Measurements from ENCODE around the gene MIPEP.

MIPEP gene

GRCh38 chr13:23753458-23753857 lies 135.7 kb downstream of the MIPEP start:
- Histone ChIP-seq H2AFZ (ENCODE audit: low read depth, low read length) (no peak overlapping the region), H4K20me1 (ENCODE audit: insufficient read depth, low read length) (no peaks in the 10 kb centered on the region), H3K4me1 (ENCODE audit: low read length) (peaks cover 37% of the 10 kb centered on the region), H3K9ac (ENCODE audit: low read length) (no peak overlapping the region), H3K4me3 (ENCODE audit: low read length) (no peak overlapping the region), H3K27me3 (ENCODE audit: low read depth, low read length) (no peaks in the 10 kb centered on the region), H3K79me2 (ENCODE audit: low read length) (no peaks in the 10 kb centered on the region), H3K27ac (ENCODE audit: low read length) (peak overlapping the region; percentile 12; the same call in 1 of the 2 replicates), H3K9me3 (ENCODE audit: insufficient read depth, low read length) (no peaks in the 10 kb centered on the region), H3K4me2 (ENCODE audit: low read length) (peak overlapping the region; percentile 28), H3K36me3 (replicated peaks; ENCODE audit: low read depth, low read length) (peaks cover 6% of the 10 kb centered on the region)
- no peak for TF ChIP-seq EZH2phosphoT487 (IDR thresholded peaks at IDR 0.05; ENCODE audit: low read depth)
- TF ChIP-seq CTCF (IDR thresholded peaks at IDR 0.05; ENCODE audit: low read depth, low read length): no peak

- H3K4me3 ChIP-seq (ENCODE audit: low read length): no peak overlapping the region
- TF ChIP-seq CTCF (IDR thresholded peaks at IDR 0.05; ENCODE audit: low read depth, low read length) (no peak), EZH2phosphoT487 (IDR thresholded peaks at IDR 0.05; ENCODE audit: low read depth) (no peak)
- H3K27me3 ChIP-seq (ENCODE audit: low read depth, low read length): no peaks in the 10 kb centered on the region
- H3K4me1 ChIP-seq (ENCODE audit: low read length): peaks cover 41% of the 10 kb centered on the region
- H2AFZ ChIP-seq (ENCODE audit: low read depth, low read length): no peak overlapping the region
- no peaks in the 10 kb centered on the region for H3K79me2 ChIP-seq (ENCODE audit: low read length)
- H4K20me1 ChIP-seq (ENCODE audit: insufficient read depth, low read length): no peaks in the 10 kb centered on the region
- peaks cover 6% of the 10 kb centered on the region for H3K36me3 ChIP-seq (replicated peaks; ENCODE audit: low read depth, low read length)
- H3K4me2 ChIP-seq (ENCODE audit: low read length): peak overlapping the region; percentile 2; the same call in 1 of the 2 replicates
- no peaks in the 10 kb centered on the region for H3K9me3 ChIP-seq (ENCODE audit: insufficient read depth, low read length)
- H3K27ac ChIP-seq (ENCODE audit: low read length): peak overlapping the region; percentile 39
- H3K9ac ChIP-seq (ENCODE audit: low read length): no peak overlapping the region
Measured at GRCh38 chr13:23752111-23753001, 136.8 kb downstream of the MIPEP start.

- no peak overlapping the region for H3K4me3 ChIP-seq (ENCODE audit: low read length)
- no peaks in the 10 kb centered on the region for H3K79me2 ChIP-seq (ENCODE audit: low read length)
- 0 out of 2 replicates have a peak overlapping the region, but pooled peaks have one; percentile 10 for H3K4me2 ChIP-seq (ENCODE audit: low read length)
- no peaks in the 10 kb centered on the region for H4K20me1 ChIP-seq (ENCODE audit: insufficient read depth, low read length)
- H3K4me1 ChIP-seq (ENCODE audit: low read length): peaks cover 41% of the 10 kb centered on the region
- peaks cover 6% of the 10 kb centered on the region for H3K36me3 ChIP-seq (replicated peaks; ENCODE audit: low read depth, low read length)
- H3K27me3 ChIP-seq (ENCODE audit: low read depth, low read length): no peaks in the 10 kb centered on the region
- H3K9ac ChIP-seq (ENCODE audit: low read length): no peak overlapping the region
- H3K9me3 ChIP-seq (ENCODE audit: insufficient read depth, low read length): no peaks in the 10 kb centered on the region
- no peak overlapping the region for H2AFZ ChIP-seq (ENCODE audit: low read depth, low read length)
- no peak overlapping the region for H3K27ac ChIP-seq (ENCODE audit: low read length)
- TF ChIP-seq CTCF (IDR thresholded peaks at IDR 0.05; ENCODE audit: low read depth, low read length): no peak
Measured at GRCh38 chr13:23751195-23751594, 138.0 kb downstream of the MIPEP start.

- H3K9ac ChIP-seq (ENCODE audit: low read length): no peak overlapping the region
- H3K4me1 ChIP-seq (ENCODE audit: low read length): peaks cover 41% of the 10 kb centered on the region
- no peak overlapping the region for H2AFZ ChIP-seq (ENCODE audit: low read depth, low read length)
- no peak overlapping the region for H3K27ac ChIP-seq (ENCODE audit: low read length)
- H3K27me3 ChIP-seq (ENCODE audit: low read depth, low read length): no peaks in the 10 kb centered on the region
- TF ChIP-seq CTCF (IDR thresholded peaks at IDR 0.05; ENCODE audit: low read depth, low read length) (no peak), EZH2phosphoT487 (IDR thresholded peaks at IDR 0.05; ENCODE audit: low read depth) (no peak)
- H3K79me2 ChIP-seq (ENCODE audit: low read length): no peaks in the 10 kb centered on the region
- H3K4me2 ChIP-seq (ENCODE audit: low read length): no peak overlapping the region
- H3K4me3 ChIP-seq (ENCODE audit: low read length): no peak overlapping the region
- no peaks in the 10 kb centered on the region for H4K20me1 ChIP-seq (ENCODE audit: insufficient read depth, low read length)
- peaks cover 6% of the 10 kb centered on the region for H3K36me3 ChIP-seq (replicated peaks; ENCODE audit: low read depth, low read length)
- H3K9me3 ChIP-seq (ENCODE audit: insufficient read depth, low read length): no peaks in the 10 kb centered on the region
Measured at GRCh38 chr13:23750383-23751121, 138.6 kb downstream of the MIPEP start.
